Suprapubic skin (tissue), 4 donors: ENCODE results near the gene RTL1. TPM values are rescaled to one million over a fixed set of nuclear protein-coding genes. Genes with fewer than 3 reads are reported as not detected.

Experiments
- total RNA-seq, 4 donors: library from RNA; depleted of rRNA; stranded (reverse); fragments of >200 nt; gene quantifications; one replicate each; pipeline ENCODE4 v1.1.0, GENCODE V29; 2016

RTL1 gene
- total RNA-seq, 4 donors from 2014 or later = not detected

Other genes with a start within 250 kb of the RTL1 start
- not detected for gene DLK1, start 176.8 kb downstream of the RTL1 start, total RNA-seq
- gene MEG3, start 77.6 kb downstream of the RTL1 start, total RNA-seq = 10 to 100 TPM in 2 of 4 donors, 1 to 10 TPM in 2; 5.0 to 28.9 (median 10.2) TPM